ENCODE data around the gene C2CD5. TPM values are rescaled to one million over a fixed set of nuclear protein-coding genes. Genes with fewer than 3 reads are reported as not detected.

C2CD5 gene
- polyA plus RNA-seq, 1 of the 3 experiments (the other 2 are of a cell fraction), result 9.2 TPM

- TF ChIP-seq MAX (IDR thresholded peaks at IDR 0.05; ENCODE audit: low read depth) (no peak), EZH2phosphoT487 (IDR thresholded peaks at IDR 0.05; ENCODE audit: borderline replicate concordance, low read depth) (no peak), GATA2 (CRISPR knock-in tag; IDR thresholded peaks at IDR 0.05) (no peak)
Measured at GRCh38 chr12:22476133-22476532, 68.2 kb downstream of the C2CD5 start (continued).

GRCh38 chr12:22474970-22475720, 69.2 kb downstream of the C2CD5 start:
- Histone ChIP-seq H3K9ac (no peak overlapping the region), H3K9me3 (no peaks in the 10 kb centered on the region), H3K4me2 (no peak overlapping the region), H3K36me3 (replicated peaks in 1 of 2; ENCODE audit: control insufficient read depth in 1 of 2, insufficient read depth in 2 of 2, low read length in 1 of 2) (peaks cover 28 to 41% of the 10 kb centered on the region in 2 experiments), H3K9me2 (no peaks in the 10 kb centered on the region), H3K79me2 (ENCODE audit: insufficient read depth) (no peaks in the 10 kb centered on the region), H3K27ac (ENCODE audit: low read depth in 2 of 2, low read length in 1 of 2) (no peak overlapping the region), H2AFZ (ENCODE audit: low read depth) (no peak overlapping the region), H3K27me3 (ENCODE audit: insufficient read depth) (no peaks in the 10 kb centered on the region), H3K4me3 (ENCODE audit: low read depth in 2 of 2, low read length in 1 of 2) (no peak overlapping the region), H4K20me1 (ENCODE audit: insufficient read depth) (no peaks in the 10 kb centered on the region), H3F3A (replicated peaks; ENCODE audit: insufficient read depth) (peaks cover 10% of the 10 kb centered on the region), H3K4me1 (ENCODE audit: control insufficient read depth in 1 of 2, insufficient read depth in 2 of 2, low read depth in 1 of 2, low read length in 1 of 2) (no peaks in the 10 kb centered on the region)
- ChIA-PET CTCF (interaction anchor here (0.7 to 3.4 kb wide), 5 partner anchors 9 to 32 kb away, joined by 3 to 25 read pairs (median 4); no protein-coding TSS in a partner anchor), POLR2A (no interaction called here)
- TF ChIP-seq FOXM1 (IDR thresholded peaks at IDR 0.05; ENCODE audit: low read depth) (no peak), RCOR1 (IDR thresholded peaks at IDR 0.05; ENCODE audit: low read length) (no peak), PBX3 (IDR thresholded peaks at IDR 0.05) (no peak), USF2 (IDR thresholded peaks at IDR 0.05; ENCODE audit: borderline replicate concordance, low read depth, low read length) (no peak), NFIC (IDR thresholded peaks at IDR 0.05; ENCODE audit: borderline replicate concordance) (no peak)
- DNase-seq, result no peak
- WGBS (ENCODE audit: low lambda C conversion rate), result 90% methylated on average over 5 of the region's 5 CpGs

- no peak for DNase-seq
- H3K36me3 ChIP-seq (replicated peaks in 1 of 2; ENCODE audit: control insufficient read depth in 1 of 2, insufficient read depth in 2 of 2, low read length in 1 of 2), result peaks cover 44 to 58% of the 10 kb centered on the region in 2 experiments
- CTCF ChIA-PET, result interaction anchor here (3.4 kb wide), 1 partner anchor 14 kb away, joined by 25 read pairs; no protein-coding TSS in a partner anchor
- TF ChIP-seq SMC3 (IDR thresholded peaks at IDR 0.05; ENCODE audit: low read depth, low read length), result no peak
- TF ChIP-seq ZBTB33 (IDR thresholded peaks at IDR 0.05; ENCODE audit: borderline replicate concordance, low read depth), result no peak
- no peak for TF ChIP-seq FOSL2 (IDR thresholded peaks at IDR 0.05; ENCODE audit: borderline replicate concordance, low read depth)
- no peak for TF ChIP-seq NFIC (IDR thresholded peaks at IDR 0.05; ENCODE audit: borderline replicate concordance)
- no peak for TF ChIP-seq TEAD4 (IDR thresholded peaks at IDR 0.05; ENCODE audit: borderline replicate concordance, insufficient read depth)
- TF ChIP-seq SIN3A (IDR thresholded peaks at IDR 0.05; ENCODE audit: borderline replicate concordance, low read depth, low read length), result no peak
- no peak for TF ChIP-seq ELF1 (IDR thresholded peaks at IDR 0.05)
- TF ChIP-seq POLR2AphosphoS5 (IDR thresholded peaks at IDR 0.05; ENCODE audit: low read depth, low read length), result no peak
- no peak for TF ChIP-seq YY1 (IDR thresholded peaks at IDR 0.05; ENCODE audit: low read depth)
- TF ChIP-seq PBX3 (IDR thresholded peaks at IDR 0.05), result no peak
- no peak for TF ChIP-seq IRF3 (IDR thresholded peaks at IDR 0.05; ENCODE audit: low read depth, low read length)
- no peak for TF ChIP-seq GATA2 (CRISPR knock-in tag; IDR thresholded peaks at IDR 0.05)
- no peak for TF ChIP-seq FOXJ3 (CRISPR knock-in tag; IDR thresholded peaks at IDR 0.05)
Measured at GRCh38 chr12:22473212-22473611, 71.1 kb downstream of the C2CD5 start.

More at GRCh38 chr12:22473212-22473611, 71.1 kb downstream of the C2CD5 start:
- Histone ChIP-seq H3K79me2 (ENCODE audit: insufficient read depth) (no peaks in the 10 kb centered on the region), H3K27ac (ENCODE audit: low read depth in 2 of 2, low read length in 1 of 2) (no peak overlapping the region), H2AFZ (ENCODE audit: low read depth) (no peak overlapping the region), H4K20me1 (ENCODE audit: insufficient read depth) (no peaks in the 10 kb centered on the region), H3K9ac (no peak overlapping the region), H3K4me3 (ENCODE audit: low read depth in 2 of 2, low read length in 1 of 2) (no peak overlapping the region), H3K4me1 (ENCODE audit: control insufficient read depth in 1 of 2, insufficient read depth in 2 of 2, low read depth in 1 of 2, low read length in 1 of 2) (no peaks in the 10 kb centered on the region), H3F3A (replicated peaks; ENCODE audit: insufficient read depth) (peaks cover 22% of the 10 kb centered on the region), H3K9me2 (no peaks in the 10 kb centered on the region), H3K9me3 (no peaks in the 10 kb centered on the region), H3K4me2 (no peak overlapping the region), H3K27me3 (ENCODE audit: insufficient read depth) (no peaks in the 10 kb centered on the region)
- POLR2A ChIA-PET, result no interaction called here
- 86% methylated on average over 5 of the region's 5 CpGs for WGBS (ENCODE audit: low lambda C conversion rate)

Measured in SK-N-SH (cell line).